BJ (cell line): Measurements from ENCODE around the gene UNK. TPM values are rescaled to one million over a fixed set of nuclear protein-coding genes. Genes with fewer than 3 reads are reported as not detected.
A peak's percentile ranks its signal among the peaks of the same experiment; 100 is the strongest.

Experiments
- CTCF ChIA-PET: fragments of 350-600 bp; formaldehyde crosslinking; extraction: SDS; loops from one replicate; lab custom pipeline; 2021; ENCODE audit warnings: antibody characterized with exemption, inconsistent platforms; lab: Yijun Ruan, JAX
- POLR2A ChIA-PET: fragments of 300-600 bp; sonication (Branson Sonifier 250); formaldehyde crosslinking; extraction: SDS; loops from one replicate; lab custom pipeline; 2021; ENCODE audit warnings: antibody characterized with exemption; lab: Charles Lee
- DNase-seq: peaks from one replicate; pipeline ENCODE4 v3.0.0-alpha.2; 2011; ENCODE audit warnings: low read depth
- H3K27me3 ChIP-seq: 2 replicates; pipeline ENCODE4 v1.6.0; 2011; ENCODE audit warnings: low read length; ENCODE audit not compliant: control insufficient read depth, insufficient read depth
- H3K36me3 ChIP-seq: 2 replicates; pipeline ENCODE4 v1.5.1; 2011; ENCODE audit warnings: low read length; ENCODE audit not compliant: control insufficient read depth, insufficient read depth
- H3K4me3 ChIP-seq: 2 replicates; pipeline ENCODE4 v1.5.1; 2011; ENCODE audit warnings: low read depth, mild to moderate bottlenecking, control low read depth, low read length
- CTCF ChIP-seq: IDR thresholded peaks from 2 replicates; pipeline ENCODE4 v1.5.1; 2011; ENCODE audit warnings: low read depth, mild to moderate bottlenecking, control low read depth, inconsistent platforms, low read length, moderate library complexity; ENCODE audit not compliant: insufficient read depth
- polyA plus RNA-seq: library from polyadenylated mRNA; depleted of rRNA; stranded (reverse); fragments of >200 nt; gene quantifications from 2 replicates; pipeline ENCODE4 v1.2.3, GENCODE V29; 2011; rRNA removed

Gene UNK
- polyA plus RNA-seq, 1 experiment, result 7.2 TPM

- POLR2A ChIA-PET, result interaction anchor here (0.5 kb wide), 1 partner anchor 365 kb away, joined by 5 read pairs; no protein-coding TSS in a partner anchor
- H3K36me3 ChIP-seq, result no peaks in the 10 kb centered on the region
- TF ChIP-seq CTCF, result no peak
- H3K27me3 ChIP-seq, result no peaks in the 10 kb centered on the region
- CTCF ChIA-PET, result interaction anchor here (0.6 to 4.2 kb wide), 7 partner anchors 11 to 202 kb away, joined by 3 to 26 read pairs (median 3); partner anchors contain the start of gene MRPL38
- DNase-seq, result peak; percentile 44
- no peak overlapping the region for H3K4me3 ChIP-seq
These were observed 88.1 kb downstream of the UNK start for GRCh38 chr17:75872434-75873351.

GRCh38 chr17:75873587-75874322 is 89.1 kb downstream of the UNK start:
- ChIA-PET CTCF (interaction anchor here (0.6 to 6.6 kb wide), 5 partner anchors 23 to 203 kb away, joined by 3 to 58 read pairs (median 4); partner anchors contain the start of gene TRIM65), POLR2A (no interaction called here)
- no peaks in the 10 kb centered on the region for H3K27me3 ChIP-seq
- H3K36me3 ChIP-seq, result no peaks in the 10 kb centered on the region
- DNase-seq, result no peak
- no peak for TF ChIP-seq CTCF
- H3K4me3 ChIP-seq, result no peak overlapping the region

- no peak for TF ChIP-seq CTCF
- Histone ChIP-seq H3K4me3 (no peak overlapping the region), H3K36me3 (no peaks in the 10 kb centered on the region), H3K27me3 (no peaks in the 10 kb centered on the region)
- DNase-seq, result no peak
- ChIA-PET CTCF (interaction anchor here (1.0 to 6.6 kb wide), 4 partner anchors 13 to 25 kb away, joined by 4 to 58 read pairs (median 20); partner anchors contain the start of genes TRIM65 and WBP2), POLR2A (no interaction called here)
These were observed 89.9 kb downstream of the UNK start for GRCh38 chr17:75874323-75875181.

Other genes with a start within 250 kb of the UNK start
- gene MYO15B, start 197.0 kb upstream of the UNK start, polyA plus RNA-seq, result 0.72 and 1.3 TPM in 2 replicates
- 0.10 TPM in 1 of 2 replicates, not detected in the other for gene SMIM5, start 151.4 kb upstream of the UNK start, polyA plus RNA-seq
- gene RECQL5, start 117.7 kb upstream of the UNK start, polyA plus RNA-seq, result 8.2 and 14.2 TPM in 2 replicates
- 65.3 and 84.8 TPM in 2 replicates for gene SAP30BP, start 117.5 kb upstream of the UNK start, polyA plus RNA-seq
- gene ITGB4, start 63.3 kb upstream of the UNK start, polyA plus RNA-seq, result 2.1 and 2.3 TPM in 2 replicates
- 19.9 and 35.8 TPM in 2 replicates for gene GALK1, start 19.6 kb upstream of the UNK start, polyA plus RNA-seq
- gene UNC13D, start 59.6 kb downstream of the UNK start, polyA plus RNA-seq, result 0.28 and 0.40 TPM in 2 replicates
- gene WBP2, start 70.5 kb downstream of the UNK start, polyA plus RNA-seq, result 28.5 and 37.0 TPM in 2 replicates
- 2.4 and 3.2 TPM in 2 replicates for gene TRIM47, start 93.8 kb downstream of the UNK start, polyA plus RNA-seq
- gene TRIM65, start 112.1 kb downstream of the UNK start, polyA plus RNA-seq, result 5.5 and 8.6 TPM in 2 replicates
- 22.7 and 60.9 TPM in 2 replicates for gene MRPL38, start 120.1 kb downstream of the UNK start, polyA plus RNA-seq
- gene FBF1, start 156.2 kb downstream of the UNK start, polyA plus RNA-seq, result 3.4 and 4.8 TPM in 2 replicates
- gene ACOX1, start 194.4 kb downstream of the UNK start, polyA plus RNA-seq, result 32.1 and 33.6 TPM in 2 replicates
- gene TEN1, start 194.4 kb downstream of the UNK start, polyA plus RNA-seq, result 17.5 and 25.6 TPM in 2 replicates
- 3.7 and 5.6 TPM in 2 replicates for gene CDK3, start 216.0 kb downstream of the UNK start, polyA plus RNA-seq
- not detected in 2 replicates for gene EVPL, start 242.5 kb downstream of the UNK start, polyA plus RNA-seq